GM18873 (cell line): ENCODE measurements around the gene NDUFS6.

Experiments used
- ATAC-seq: cut with Tn5 transposase; IDR thresholded peaks from one replicate; pipeline ENCODE4 v1.9.1; 2021; ENCODE audit warnings: mild to moderate bottlenecking, moderate library complexity, moderate number of reproducible peaks; ENCODE audit not compliant: unreplicated experiment, low FRiP score

Gene NDUFS6

DNA sequence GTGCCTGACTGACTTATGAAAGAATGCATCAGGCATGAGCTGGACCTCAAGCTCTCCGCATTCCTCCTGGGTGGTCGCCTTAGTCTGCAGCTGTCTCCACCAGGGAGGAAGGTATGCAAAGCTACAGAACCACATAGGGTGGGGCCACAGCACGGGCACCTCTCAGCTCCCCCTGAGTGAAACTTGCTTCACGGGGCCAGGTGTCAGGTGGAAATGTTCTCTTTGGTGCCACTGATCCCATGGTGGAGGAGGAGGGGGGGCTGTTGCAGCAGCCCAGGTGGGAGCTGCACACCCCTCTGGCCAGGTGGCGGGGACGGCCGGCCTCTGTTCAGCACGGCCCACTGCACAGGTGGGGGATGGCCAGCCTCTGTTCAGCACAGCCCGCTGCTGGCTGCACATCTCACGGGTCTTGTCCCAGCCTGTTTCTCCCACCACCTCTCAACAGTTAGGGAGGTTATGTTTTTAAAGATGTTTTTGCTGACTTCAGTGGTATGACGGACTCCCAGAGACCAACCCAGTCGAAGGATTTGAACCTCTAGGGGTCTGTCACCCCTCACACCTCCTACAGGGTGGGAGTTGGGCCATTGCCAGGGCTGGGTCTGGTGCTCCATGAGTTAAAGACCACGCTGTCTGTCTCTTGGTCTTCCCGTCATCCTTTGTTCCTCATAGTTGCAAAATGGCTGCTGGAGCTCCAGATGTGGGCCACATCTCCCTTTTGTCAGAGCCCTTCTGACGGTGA is 35.9 kb upstream of the NDUFS6 start:
- ATAC-seq = peak; percentile 87

DNA sequence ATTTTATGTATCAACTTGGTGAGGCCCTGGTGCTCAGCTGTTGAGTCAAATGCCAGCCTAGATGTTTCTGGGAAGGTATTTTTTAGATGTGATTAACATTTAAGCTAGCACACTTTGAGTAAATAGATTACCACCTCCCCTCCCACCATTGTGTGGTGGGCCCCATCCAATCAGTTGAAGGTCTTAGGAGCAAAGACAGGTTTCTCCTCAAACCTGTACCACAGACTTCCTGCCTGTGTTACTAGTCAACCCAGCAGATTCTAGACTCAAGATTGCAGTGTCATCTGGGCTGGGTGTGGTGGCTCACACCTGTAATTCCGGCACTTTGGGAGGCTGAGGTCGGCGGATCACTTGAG is 35.3 kb upstream of the NDUFS6 start:
- ATAC-seq = no peak

DNA sequence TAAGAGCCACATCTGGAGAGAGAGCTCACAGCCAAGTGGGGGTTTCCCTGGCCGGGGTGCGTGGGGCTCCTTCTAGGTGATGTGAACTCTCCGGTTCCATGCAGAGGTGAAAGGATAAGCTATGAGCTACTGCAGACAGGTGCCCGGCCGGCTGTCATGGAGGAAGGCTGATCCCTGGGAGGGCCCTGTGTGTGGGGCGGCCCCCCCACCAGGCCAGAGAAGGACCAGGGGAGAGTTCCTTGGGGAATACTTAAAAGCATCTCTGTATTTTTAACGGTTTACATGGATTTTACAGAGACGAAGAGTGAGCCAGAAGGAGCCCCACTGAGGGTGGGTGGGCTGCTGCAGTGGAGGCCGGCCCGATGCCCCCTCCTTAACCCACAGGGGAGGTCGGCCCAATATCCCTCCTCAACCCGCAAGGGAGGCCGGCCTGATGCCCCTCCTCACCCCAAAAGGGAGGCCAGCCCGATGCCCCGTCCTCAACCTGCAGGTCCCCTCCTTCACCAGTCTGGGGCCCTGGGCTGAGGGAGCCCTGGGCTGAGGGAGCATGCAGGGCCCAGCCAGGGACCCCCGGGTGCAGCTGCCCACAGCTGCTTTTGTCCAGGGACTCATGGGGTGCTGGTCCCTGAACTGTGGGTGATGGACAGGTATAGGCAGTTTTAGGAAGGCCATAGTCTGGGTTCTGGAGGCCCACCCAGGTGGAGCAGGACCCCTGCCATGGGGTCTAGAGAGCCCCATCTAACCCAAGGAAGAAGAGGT is 33.5 kb upstream of the NDUFS6 start:
- no peak for ATAC-seq

DNA sequence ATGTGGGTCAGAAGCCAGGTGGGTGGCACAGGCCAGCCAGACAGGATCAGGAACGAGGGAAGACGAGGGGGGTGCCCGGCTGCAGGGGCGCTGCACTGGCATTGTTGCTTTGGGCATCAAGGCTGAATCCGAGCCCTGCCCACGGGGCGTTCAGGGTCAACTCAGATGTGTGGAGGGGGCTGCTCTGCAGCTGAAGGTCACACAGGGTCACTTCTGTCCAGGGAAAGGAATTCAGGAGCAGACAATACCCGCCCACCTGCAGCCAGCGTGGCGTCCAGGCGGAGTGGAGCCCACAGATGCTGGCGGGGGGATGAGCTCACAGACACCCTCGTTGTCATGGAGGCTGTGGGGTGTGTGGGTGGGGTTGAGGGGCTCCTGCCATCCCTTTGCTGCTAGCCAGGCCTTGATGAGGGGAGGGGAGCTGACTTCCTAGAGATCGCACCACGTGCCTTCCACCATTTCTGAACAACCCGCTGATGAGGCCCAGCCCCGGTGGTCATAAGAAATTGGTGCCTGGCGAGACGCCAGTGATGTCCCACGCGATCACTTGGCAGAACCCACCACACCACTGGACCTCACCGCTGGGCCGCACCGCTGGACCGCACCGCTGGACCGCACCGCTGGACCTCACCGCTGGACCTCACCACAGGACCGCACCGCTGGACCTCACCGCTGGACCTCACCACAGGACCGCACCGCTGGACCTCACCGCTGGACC is 32.8 kb upstream of the NDUFS6 start:
- ATAC-seq = no peak

DNA sequence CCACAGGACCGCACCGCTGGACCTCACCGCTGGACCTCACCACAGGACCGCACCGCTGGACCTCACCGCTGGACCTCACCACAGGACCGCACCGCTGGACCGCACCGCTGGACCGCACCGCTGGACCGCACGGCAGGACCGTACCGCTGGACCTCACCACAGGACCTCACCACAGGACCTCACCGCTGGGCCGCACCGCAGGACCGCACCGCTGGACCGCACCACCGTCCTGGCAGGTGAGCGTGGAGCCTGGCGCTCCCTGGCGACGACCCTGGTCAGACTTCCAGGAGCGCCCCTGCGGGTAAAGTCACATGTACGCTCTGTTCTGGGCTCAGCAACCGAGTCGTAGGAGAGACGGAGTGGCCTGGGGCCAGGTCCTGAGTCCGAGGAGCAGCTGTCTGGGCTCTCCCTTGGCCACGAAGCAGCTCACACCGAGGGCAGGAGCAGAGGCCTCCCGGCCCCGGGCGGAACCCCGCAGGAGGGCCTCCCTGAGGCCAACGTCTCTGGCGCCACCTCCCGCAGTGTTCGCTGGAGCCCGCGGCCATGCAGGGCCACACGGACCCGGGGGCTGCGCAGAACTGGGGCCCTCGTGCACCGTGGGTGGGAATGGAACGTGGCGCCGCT is 32.1 kb upstream of the NDUFS6 start:
- ATAC-seq = no peak

DNA sequence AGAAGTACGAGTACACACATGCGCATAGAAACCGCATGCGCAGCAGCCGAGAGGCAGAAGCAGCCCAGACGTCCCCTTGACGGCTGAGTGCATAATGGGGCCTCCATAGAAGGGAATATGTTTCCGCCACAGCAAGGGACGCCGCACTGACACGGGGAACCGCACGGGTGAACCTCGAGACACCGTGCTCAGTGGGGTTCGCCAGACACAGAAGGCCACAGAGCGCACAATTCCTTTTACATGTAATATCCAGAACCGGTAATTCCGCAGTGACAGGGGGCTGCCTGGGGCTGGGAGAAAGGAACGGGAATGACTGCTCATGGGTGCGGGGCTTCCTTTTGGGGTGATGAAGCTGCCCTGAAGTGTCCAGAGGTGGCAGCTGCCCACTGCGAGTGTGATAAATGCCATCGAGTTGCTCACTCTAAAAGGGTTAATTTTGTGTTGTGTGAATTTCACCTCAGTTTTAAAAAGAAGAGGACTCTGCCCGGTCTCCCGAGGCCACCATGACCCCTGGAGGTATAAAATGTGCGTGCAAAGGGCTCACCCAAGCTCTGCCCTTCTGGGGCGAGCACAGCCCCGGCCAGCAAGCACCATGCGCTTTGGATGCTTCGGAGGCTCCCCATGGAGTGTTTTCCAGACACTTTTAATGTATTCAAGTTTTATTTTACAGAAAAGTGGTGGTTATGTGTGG is 31.3 kb upstream of the NDUFS6 start:
- no peak for ATAC-seq

DNA sequence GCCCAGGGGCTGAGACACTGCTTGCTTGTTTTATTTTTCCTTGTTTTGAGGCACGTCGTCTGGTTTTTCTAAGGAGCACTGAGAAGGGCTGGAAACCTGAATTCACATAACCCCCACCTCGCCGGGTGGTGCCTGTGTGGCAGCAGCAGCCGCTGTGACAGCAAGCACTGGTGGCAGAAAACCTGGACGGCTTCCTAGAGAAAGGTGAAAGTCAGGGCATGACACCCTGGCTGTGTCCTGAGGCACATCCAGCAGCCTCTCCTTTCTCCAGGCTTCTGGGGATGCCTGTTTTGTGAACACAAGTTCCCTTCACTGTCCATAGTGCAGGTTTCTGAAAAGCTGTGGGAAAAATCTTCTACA is 30.8 kb upstream of the NDUFS6 start:
- ATAC-seq = no peak

DNA sequence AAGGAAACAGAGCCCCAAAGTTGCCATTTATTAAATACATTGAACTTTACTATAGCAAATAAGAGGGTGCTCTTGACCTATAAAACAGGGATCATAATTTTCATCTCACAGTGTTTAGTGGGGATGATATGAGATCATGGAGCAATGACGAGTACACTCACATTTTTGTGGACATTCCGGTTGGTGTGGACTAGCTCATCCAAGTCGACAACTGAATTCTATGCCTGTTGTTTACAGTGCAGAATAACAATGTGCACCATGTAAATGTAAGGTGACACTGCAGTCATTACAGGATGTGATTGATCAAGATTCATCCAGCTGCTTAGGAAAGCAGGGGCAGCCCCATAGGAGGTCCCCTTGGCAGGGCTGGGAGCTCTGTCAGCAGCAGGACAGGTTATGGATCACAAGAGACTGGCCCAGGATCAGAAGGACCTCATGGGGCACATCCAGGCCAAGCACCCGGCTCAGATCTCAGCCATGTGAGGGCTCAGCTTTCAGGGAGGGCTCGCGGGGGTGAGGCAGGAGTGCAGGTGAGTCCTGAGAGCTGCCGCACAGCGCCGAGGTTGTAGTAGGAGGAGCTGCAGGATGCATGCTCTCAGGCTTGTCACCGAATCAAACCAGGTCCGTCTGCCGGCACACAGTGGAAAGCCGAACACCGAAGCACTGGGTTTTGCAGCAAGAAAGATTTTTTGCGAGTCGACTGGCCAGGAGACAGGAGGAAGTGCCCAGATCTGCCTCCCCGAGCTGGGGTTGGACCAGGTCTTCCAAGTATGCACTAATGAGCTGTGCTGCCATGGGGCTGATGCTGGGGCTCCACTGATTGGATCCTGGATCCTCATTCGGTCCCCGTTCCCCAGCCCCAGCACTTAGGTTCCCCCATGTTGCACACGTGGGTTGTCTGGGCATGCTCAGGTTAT is 29.8 kb upstream of the NDUFS6 start:
- ATAC-seq = no peak

DNA sequence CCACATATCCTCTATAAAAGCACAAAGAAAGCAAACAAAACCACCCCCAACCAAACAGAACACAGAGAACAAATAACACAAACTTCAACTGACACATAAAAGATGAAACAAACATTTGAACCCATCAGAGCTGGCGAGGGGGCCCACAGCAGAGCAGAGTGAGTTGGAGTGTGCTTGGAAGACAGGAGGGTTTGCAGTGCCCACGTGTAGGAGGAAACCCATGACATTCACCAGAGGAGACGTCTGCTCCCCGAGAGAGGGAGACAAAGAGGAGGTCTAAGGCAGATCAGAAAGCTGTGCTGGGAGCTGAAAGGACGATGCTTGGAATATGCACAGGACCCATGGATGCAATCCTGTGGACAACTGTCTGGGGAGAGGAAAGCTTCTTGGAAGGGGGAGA is 28.6 kb upstream of the NDUFS6 start:
- no peak for ATAC-seq

DNA sequence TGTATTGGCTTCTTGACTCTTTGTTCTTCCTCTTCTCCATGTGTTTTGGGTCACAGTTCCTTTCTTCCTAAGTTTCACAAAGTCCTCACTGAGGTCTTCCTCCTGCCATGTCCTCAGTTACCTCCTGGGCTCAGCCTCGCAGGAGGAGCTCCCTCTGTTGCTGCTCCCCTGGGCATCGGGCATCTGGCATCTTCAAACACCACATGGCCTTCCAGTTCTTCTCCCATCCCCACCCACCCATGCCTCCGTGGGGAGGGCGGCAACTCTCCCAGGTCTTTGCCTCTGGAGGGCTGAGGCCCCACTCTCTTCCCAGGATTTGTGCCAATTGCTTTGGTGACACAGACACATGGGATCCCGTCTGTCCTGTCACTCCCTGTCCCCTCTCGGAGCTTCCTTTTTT is 24.4 kb upstream of the NDUFS6 start:
- no peak for ATAC-seq

DNA sequence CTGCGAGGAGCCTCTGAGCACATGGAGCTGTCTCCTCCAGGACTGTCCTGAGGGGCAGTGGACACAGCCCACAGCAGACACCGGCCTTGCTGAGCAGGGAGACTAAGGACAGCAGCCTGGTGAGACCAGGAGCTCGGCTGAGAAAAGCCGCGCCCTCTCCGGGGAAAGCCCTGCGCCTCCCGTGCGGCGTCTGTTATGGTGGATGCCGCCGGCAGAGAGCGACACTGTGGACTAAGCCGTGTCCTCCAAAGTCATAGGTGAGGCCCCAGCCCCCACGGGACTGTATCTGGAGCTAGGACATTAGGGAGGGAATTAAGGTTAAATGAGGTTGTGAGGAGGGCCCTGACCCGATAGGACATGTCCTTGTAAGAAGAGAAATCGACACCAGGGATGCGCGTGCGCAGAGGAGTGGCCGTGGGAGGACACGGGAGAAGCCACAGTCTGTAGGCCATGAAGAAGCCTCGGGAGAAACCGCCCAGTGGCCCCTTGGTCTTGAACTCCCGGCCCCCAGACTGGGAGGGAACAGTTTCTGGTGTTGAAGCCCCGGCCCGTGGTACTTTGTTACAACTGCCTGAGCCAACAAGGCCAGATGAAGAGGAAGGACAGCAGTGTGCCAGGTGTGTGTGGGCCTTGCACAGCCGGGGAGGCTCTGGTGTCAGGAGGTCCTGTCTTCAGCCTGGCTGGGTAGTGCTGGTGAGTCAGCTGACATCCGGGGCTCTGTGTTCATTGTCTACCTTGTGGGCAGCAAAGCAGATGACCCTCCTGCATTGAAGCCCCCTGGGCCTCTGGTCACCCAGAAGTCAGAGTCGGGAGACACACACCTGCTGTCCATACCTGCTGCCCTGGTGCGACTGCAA is 23.7 kb upstream of the NDUFS6 start:
- ATAC-seq = no peak

DNA sequence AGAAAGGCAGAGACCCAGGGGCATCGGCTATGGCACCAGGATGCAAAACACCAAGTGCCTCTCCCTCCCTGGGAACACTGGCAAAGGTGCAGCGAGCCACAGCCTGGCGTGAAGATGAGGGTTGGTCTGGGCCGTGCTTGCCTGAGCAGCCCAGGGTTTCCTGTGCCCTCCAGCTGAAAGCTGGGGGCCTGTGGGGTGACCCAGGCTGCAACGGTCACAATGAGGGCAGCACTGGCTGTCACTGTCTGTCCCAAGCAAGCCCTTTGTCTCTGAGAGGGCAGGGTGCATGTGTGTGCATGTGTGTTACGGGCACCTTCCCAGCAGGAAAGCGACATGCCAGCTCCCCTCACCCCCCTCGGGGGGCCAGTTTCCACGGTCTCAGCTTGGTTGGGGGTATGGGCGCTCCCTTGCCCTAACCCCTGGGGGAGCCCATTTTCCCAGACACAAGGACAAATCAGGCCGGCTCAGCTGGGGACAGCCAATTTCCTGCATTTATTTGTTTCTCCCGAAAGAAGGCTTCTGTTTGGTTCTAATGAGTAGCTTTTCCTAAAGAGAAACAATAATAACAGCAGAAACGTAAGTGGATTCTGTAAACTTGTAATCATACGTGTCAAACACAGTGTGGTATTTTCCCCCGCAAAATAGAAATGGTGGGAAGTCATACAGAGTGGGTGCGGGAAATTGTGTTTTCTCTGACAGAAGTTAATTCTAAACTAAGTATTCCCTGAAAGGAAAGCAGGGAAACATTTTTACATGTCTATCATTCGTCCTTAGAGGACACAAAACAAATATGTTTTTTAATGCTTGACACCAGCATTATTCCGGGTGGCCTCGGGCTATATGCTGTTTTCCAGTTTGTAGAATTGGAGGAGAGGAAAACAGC is 22.8 kb upstream of the NDUFS6 start:
- ATAC-seq = no peak

DNA sequence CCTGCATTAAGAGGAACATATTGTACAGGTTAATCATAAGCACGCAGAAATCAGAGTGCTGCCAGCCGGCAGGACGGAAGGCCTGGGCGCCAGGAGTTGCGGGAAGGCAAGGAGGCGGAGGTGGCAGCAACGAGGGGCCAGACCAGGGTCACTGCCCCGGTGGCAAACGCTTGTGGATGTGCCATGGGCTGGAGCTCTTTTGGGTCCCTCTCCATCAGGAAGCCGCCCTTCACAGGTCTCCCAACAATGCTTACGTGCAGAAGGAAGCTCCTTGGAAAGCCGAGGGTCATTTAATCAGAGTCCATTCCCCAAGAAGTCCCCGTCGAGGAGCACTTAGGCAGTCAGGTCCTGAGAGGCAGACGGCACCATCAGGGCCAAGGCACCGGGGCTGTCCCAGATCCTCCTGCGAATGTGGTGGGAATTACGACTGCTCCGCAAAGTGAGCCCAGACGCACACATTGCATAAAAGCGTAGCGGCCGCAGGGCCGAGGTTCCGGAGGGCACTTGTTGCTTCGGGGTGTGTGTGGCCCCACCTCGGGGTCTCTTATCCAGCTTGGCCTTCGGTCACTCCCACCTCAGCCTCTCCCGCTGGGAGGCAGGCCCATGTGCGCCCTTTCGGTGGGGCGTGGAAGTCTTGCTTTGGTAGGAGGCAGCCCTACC is 22.1 kb upstream of the NDUFS6 start:
- no peak for ATAC-seq

DNA sequence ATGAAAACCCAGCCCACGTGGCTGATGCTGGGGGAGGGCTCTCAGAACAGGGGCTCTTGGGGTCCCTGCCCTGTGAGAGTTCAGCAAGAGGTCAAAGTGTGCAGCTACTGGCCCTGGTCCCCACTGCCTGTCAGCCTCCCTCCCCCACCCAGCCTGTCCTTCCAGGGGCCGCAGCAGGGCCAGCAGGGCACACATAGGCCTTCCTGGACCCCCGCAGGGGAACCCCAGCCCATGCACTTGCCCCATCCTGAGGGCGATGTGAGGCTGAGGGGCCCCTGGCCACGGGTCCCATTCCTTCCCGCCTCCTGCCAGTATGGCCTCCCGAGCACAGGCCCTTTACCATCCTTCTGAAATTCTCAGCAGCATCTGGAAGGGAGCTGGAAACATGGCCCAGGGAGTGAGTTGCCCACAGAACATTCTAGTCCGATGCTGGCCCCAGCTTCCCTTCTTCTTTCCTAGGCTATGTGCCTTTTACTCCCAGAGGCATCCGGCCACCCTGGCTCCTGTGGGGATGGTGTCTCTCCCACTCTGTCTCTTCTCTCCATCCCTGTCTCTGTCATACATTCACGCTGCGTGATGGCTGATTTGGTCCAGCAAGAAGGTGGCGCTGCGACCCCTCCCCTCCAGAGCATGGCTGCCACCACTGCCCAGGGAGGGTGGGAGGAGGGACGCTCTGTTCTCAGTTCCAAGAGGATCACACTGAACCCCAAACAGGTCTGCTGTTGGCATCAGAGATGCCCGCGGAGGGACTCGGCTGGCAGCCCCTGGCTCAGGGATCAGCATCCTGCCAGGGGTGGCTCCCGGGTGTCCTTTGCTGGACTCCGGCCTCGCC is 21.2 kb upstream of the NDUFS6 start:
- ATAC-seq = no peak

DNA sequence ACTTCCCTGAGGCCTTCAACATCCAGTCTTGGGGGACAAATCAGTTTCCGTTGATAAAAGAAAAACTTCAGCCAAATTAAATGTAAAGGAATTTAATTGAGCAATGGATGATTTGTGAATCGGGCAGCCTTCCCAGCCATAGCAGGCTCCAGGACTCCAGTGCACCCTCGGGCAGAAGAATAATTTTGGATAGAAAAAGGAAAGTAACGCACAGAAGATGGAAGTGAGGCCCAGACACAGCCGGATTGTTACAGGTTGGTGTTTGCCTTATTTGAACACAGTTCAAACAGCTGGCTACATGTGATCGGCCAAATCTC is 20.6 kb upstream of the NDUFS6 start:
- no peak for ATAC-seq

DNA sequence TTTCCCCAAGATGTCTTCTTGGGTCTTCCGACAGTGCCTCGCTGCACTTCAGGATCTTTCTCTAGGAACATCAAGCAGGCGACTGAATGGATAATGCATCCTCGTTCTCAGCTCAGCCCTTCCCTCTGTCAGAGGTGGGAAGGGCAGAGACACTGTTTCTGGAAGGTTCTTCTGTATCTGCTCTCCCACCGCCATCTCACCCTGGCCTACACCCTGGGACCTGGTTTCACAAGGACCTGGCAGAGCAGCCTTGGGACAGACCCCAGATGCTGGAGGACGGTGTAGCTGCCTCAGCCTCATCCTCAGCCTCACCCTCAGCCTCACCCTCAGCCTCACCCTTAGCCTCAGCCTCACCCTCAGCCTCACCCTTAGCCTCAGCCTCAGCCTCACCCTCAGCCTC is 20.1 kb upstream of the NDUFS6 start:
- ATAC-seq = no peak
